Neutrophil (primary cell): ENCODE results near the gene SMURF2.

ENCODE experiments used
- H3K27ac ChIP-seq: fragments of 200-600 bp; sonication (generic); 2 replicates; pipeline ENCODE4 v1.5.1; 2016; ENCODE audit warnings: mild to moderate bottlenecking, moderate library complexity
- H3K27me3 ChIP-seq: fragments of 200-600 bp; sonication (generic); 2 replicates; pipeline ENCODE4 v1.6.0; 2016; ENCODE audit warnings: mild to moderate bottlenecking
- H3K36me3 ChIP-seq: fragments of 200-600 bp; sonication (generic); 2 replicates; pipeline ENCODE4 v1.5.1; 2017
- H3K4me1 ChIP-seq, 2 experiments: fragments of 200-600 bp in 1 of 2; sonication (generic) in 1 of 2; 1 replicate in 1 of 2; 2 replicates in 1 of 2; pipeline versions ENCODE4 v1.5.1 to v1.6.1; 2013 to 2016; ENCODE audit warnings: low read depth in 1 of 2, low read length in 1 of 2, mild to moderate bottlenecking in 1 of 2, moderate library complexity in 1 of 2; ENCODE audit not compliant: control insufficient read depth in 1 of 2, insufficient read depth in 1 of 2
- H3K4me3 ChIP-seq, 2 experiments: fragments of 200-600 bp in 1 of 2; sonication (generic) in 1 of 2; 1 replicate in 1 of 2; 2 replicates in 1 of 2; pipeline ENCODE4 v1.5.1; 2013 to 2016; ENCODE audit warnings: low read depth in 1 of 2, low read length in 1 of 2, mild to moderate bottlenecking in 1 of 2, moderate library complexity in 1 of 2
- H3K9me3 ChIP-seq: fragments of 200-600 bp; sonication (generic); 2 replicates; pipeline ENCODE4 v1.5.1; 2016
- CTCF ChIP-seq: fragments of 200-600 bp; sonication (generic); IDR thresholded peaks from 2 replicates; pipeline ENCODE4 v1.5.1; 2016; ENCODE audit warnings: antibody characterized with exemption

SMURF2 gene

DNA sequence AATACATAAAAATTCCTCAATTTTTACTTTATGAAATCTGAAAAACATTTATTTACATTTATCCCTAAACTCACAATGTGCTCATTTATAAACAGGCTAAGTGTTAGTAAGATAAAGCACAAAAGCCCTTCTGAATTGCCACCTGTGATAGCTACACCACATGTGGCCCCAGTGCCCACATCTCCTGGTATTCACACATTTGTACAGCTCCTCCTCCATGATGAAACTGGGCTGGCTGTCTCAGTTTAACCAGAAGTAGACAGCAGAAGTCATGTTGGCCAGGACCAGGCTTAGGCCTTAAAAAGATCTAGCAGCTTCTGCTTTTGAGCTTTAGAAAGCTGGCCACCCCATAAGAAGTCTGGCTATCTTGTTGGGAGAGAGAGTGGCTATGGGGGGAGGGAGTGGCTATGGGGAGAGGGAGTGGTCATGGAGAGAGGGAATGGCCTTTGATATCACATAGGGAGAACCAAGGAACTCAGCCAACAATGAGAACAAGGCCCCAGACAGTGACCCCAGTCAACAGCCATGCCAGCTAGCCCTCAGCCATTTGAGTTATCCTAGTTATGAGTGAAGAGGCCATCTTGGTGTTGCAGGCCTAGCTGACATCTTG, 108.0 kb downstream of the SMURF2 start:
- no peak overlapping the region for H3K27ac ChIP-seq
- peaks cover 83% of the 10 kb centered on the region for H3K36me3 ChIP-seq
- H3K4me1 ChIP-seq = no peaks in the 10 kb centered on the region
- no peaks in the 10 kb centered on the region for H3K9me3 ChIP-seq
- no peak overlapping the region for H3K4me3 ChIP-seq
- TF ChIP-seq CTCF = no peak
- no peaks in the 10 kb centered on the region for H3K27me3 ChIP-seq

GRCh38 chr17:64551461-64551860, 110.6 kb downstream of the SMURF2 start:
- no peaks in the 10 kb centered on the region for H3K27me3 ChIP-seq
- H3K4me1 ChIP-seq = no peaks in the 10 kb centered on the region
- no peak for TF ChIP-seq CTCF
- no peak overlapping the region for H3K27ac ChIP-seq
- no peak overlapping the region for H3K4me3 ChIP-seq
- H3K9me3 ChIP-seq = no peaks in the 10 kb centered on the region
- peaks cover 89% of the 10 kb centered on the region for H3K36me3 ChIP-seq

GRCh38 chr17:64547319-64547718, 114.8 kb downstream of the SMURF2 start:
- no peak overlapping the region for H3K4me3 ChIP-seq
- H3K9me3 ChIP-seq = no peaks in the 10 kb centered on the region
- no peaks in the 10 kb centered on the region for H3K4me1 ChIP-seq
- H3K27ac ChIP-seq = no peak overlapping the region
- peaks cover 85% of the 10 kb centered on the region for H3K36me3 ChIP-seq
- no peaks in the 10 kb centered on the region for H3K27me3 ChIP-seq
- TF ChIP-seq CTCF = no peak

DNA sequence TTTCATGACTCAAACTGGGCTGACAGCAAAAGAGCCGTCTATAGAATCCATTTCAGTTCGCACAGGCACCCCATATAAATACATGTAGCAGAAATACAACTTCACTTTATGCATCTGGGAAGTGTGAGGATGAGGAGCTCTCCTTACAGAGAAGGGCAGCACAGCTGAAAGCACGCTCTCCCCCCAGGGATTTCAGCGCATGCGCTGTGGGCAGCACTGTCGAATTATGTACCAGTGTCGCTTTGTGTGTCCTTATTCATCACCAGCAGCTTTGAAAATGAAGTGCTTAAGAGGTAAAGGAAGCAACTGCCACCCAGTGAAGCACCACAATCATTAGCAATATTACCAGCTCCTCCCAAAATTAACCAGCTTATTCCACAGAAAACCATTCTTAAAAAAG, 115.4 kb downstream of the SMURF2 start:
- Histone ChIP-seq H3K27ac (no peak overlapping the region), H3K36me3 (peaks cover 86% of the 10 kb centered on the region)
- TF ChIP-seq CTCF = no peak

DNA sequence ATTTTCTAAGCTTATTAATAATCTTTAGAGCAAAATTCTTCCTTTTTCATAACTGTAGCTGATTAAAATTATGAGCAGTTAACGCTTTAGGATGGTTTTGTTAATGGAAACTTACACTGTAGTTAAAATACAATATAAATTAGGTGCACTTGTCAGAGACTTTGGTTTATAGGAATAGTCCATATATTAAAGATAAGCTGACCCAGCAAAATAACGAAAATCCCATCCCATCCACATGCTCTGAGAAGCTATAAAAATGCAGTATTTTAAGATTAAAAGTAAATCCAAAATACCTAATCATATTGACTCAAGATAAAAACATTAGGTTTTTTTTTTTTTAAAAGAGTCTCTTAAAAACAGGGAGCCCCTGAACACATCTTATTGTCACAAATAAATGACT, 117.4 kb downstream of the SMURF2 start:
- no peaks in the 10 kb centered on the region for H3K4me1 ChIP-seq
- TF ChIP-seq CTCF = no peak
- no peak overlapping the region for H3K27ac ChIP-seq
- no peaks in the 10 kb centered on the region for H3K27me3 ChIP-seq
- H3K36me3 ChIP-seq = peaks cover 77% of the 10 kb centered on the region
- no peaks in the 10 kb centered on the region for H3K9me3 ChIP-seq
- H3K4me3 ChIP-seq = no peak overlapping the region

More for the DNA sequence above, 115.4 kb downstream of the SMURF2 start:
- H3K4me3 ChIP-seq = no peak overlapping the region
- no peaks in the 10 kb centered on the region for H3K4me1 ChIP-seq
- H3K9me3 ChIP-seq = no peaks in the 10 kb centered on the region
- no peaks in the 10 kb centered on the region for H3K27me3 ChIP-seq
